Keratinocyte (primary cell): ENCODE data around the gene PLPP4. TPM values are rescaled to one million over a fixed set of nuclear protein-coding genes. Genes with fewer than 3 reads are reported as not detected.

Experiments
- DNase-seq: peaks from one replicate; pipeline ENCODE4 v3.0.0-alpha.2; 2011; ENCODE audit warnings: low read depth, missing footprints, low spot score
- FAIRE-seq: peaks from 2 replicates; lab custom pipeline; 2011; peaks lifted over from hg19 to GRCh38; lab: Jason Lieb, UNC
- H2AFZ ChIP-seq: 2 replicates; pipeline ENCODE4 v1.6.0; 2012; ENCODE audit warnings: low read length, control low read depth, inconsistent platforms; ENCODE audit not compliant: control insufficient read depth
- H3K27ac ChIP-seq: 2 replicates; pipeline ENCODE4 v1.5.1; 2011; ENCODE audit warnings: low read length; ENCODE audit not compliant: control insufficient read depth, insufficient read depth
- H3K27me3 ChIP-seq: 3 replicates; pipeline ENCODE4 v1.6.0; 2011; ENCODE audit warnings: low read length; ENCODE audit not compliant: control insufficient read depth, insufficient read depth; ENCODE audit errors: extremely low read depth
- H3K36me3 ChIP-seq, 2 experiments: 2 replicates in 1 of 2; 3 replicates in 1 of 2; pipeline ENCODE4 v1.5.1; 2011; ENCODE audit warnings: low read length in 2 of 2, mild to moderate bottlenecking in 1 of 2; ENCODE audit not compliant: control insufficient read depth in 2 of 2, insufficient read depth in 2 of 2; ENCODE audit errors: extremely low read depth in 1 of 2
- H3K4me1 ChIP-seq: 3 replicates; pipeline ENCODE4 v1.5.1; 2011; ENCODE audit warnings: low read length; ENCODE audit not compliant: control insufficient read depth, insufficient read depth; ENCODE audit errors: extremely low read depth
- H3K4me2 ChIP-seq: 3 replicates; pipeline ENCODE4 v1.6.0; 2011; ENCODE audit warnings: low read depth, low read length; ENCODE audit not compliant: control insufficient read depth, insufficient read depth; ENCODE audit errors: extremely low read depth
- H3K4me3 ChIP-seq, 3 experiments: fragments of 200-600 bp in 1 of 3; sonication (generic) in 1 of 3; 2 replicates in 2 of 3; 3 replicates in 1 of 3; pipeline ENCODE4 v1.5.1; 2011 to 2016; ENCODE audit warnings: low read length in 3 of 3, mild to moderate bottlenecking in 3 of 3, control low read depth in 2 of 3, inconsistent platforms in 1 of 3, low read depth in 1 of 3, mixed read lengths in 1 of 3, mixed run types in 1 of 3, moderate library complexity in 1 of 3; ENCODE audit not compliant: control insufficient read depth in 2 of 3, insufficient read depth in 2 of 3; ENCODE audit errors: extremely low read depth in 1 of 3
- H3K79me2 ChIP-seq: 2 replicates; pipeline ENCODE4 v1.6.0; 2012; ENCODE audit warnings: low read length; ENCODE audit not compliant: control insufficient read depth, insufficient read depth
- H3K9ac ChIP-seq: 3 replicates; pipeline ENCODE4 v1.6.0; 2011; ENCODE audit warnings: low read length; ENCODE audit not compliant: control insufficient read depth, insufficient read depth; ENCODE audit errors: extremely low read depth
- H3K9me1 ChIP-seq: 3 replicates; pipeline ENCODE4 v1.6.0; 2011; ENCODE audit warnings: low read length; ENCODE audit not compliant: control insufficient read depth, insufficient read depth; ENCODE audit errors: extremely low read depth
- H3K9me3 ChIP-seq: 2 replicates; pipeline ENCODE4 v1.5.1; 2012; ENCODE audit warnings: low read depth, low read length; ENCODE audit not compliant: control insufficient read depth
- H4K20me1 ChIP-seq: 3 replicates; pipeline ENCODE4 v1.6.0; 2011; ENCODE audit warnings: low read length; ENCODE audit not compliant: control insufficient read depth, insufficient read depth; ENCODE audit errors: extremely low read depth
- EZH2 ChIP-seq: IDR thresholded peaks from one replicate; pipeline ENCODE4 v1.6.1; 2012; ENCODE audit warnings: inconsistent platforms, mild to moderate bottlenecking, low read length, moderate library complexity
- dilution Hi-C: fragments of 300-500 bp; cut with MboI; formaldehyde crosslinking; loops from one replicate; pipeline ENCODE4 v1.7.0; 2020; ENCODE audit warnings: low sequenced_read_pairs; ENCODE audit not compliant: extremely low pct_ligation_motif_present
- polyA plus RNA-seq, 5 experiments: library from polyadenylated mRNA; depleted of rRNA in 3 of 5; stranded (reverse) in 3 of 5; stranded (forward) in 1 of 5; unstranded in 1 of 5; fragments of >200 nt; gene quantifications; 1 replicate in 1 of 5; 2 replicates in 3 of 5; 3 replicates in 1 of 5; pipeline versions ENCODE4 v1.2.1 to v1.2.3, GENCODE V29; 2011 to 2012; ENCODE audit warnings: missing spikeins in 2 of 5, low read depth in 1 of 5, low replicate concordance in 1 of 5
- TF ChIP-seq, protein P1 (sequence below), 3 experiments: IDR thresholded peaks in 1 of 3; conservative IDR thresholded peaks in 1 of 3; optimal IDR thresholded peaks in 1 of 3; 2 replicates in 2 of 3; 3 replicates in 1 of 3; pipeline versions ENCODE3 to v1.5.1; 2011; ENCODE audit warnings: low read length in 3 of 3, mild to moderate bottlenecking in 3 of 3, moderate library complexity in 2 of 3, control low read depth in 1 of 3, inconsistent platforms in 1 of 3; ENCODE audit not compliant: insufficient read depth in 2 of 3; ENCODE audit errors: extremely low read depth in 1 of 3

The PLPP4 gene
- polyA plus RNA-seq, 1 donor (not counting 4 experiments of a cell fraction or from before 2014, with no cell fraction given): 0.76 TPM

GRCh38 chr10:120513307-120513796, 56.3 kb downstream of the PLPP4 start:
- no peak for TF ChIP-seq EZH2
- TF ChIP-seq, protein P1, sequence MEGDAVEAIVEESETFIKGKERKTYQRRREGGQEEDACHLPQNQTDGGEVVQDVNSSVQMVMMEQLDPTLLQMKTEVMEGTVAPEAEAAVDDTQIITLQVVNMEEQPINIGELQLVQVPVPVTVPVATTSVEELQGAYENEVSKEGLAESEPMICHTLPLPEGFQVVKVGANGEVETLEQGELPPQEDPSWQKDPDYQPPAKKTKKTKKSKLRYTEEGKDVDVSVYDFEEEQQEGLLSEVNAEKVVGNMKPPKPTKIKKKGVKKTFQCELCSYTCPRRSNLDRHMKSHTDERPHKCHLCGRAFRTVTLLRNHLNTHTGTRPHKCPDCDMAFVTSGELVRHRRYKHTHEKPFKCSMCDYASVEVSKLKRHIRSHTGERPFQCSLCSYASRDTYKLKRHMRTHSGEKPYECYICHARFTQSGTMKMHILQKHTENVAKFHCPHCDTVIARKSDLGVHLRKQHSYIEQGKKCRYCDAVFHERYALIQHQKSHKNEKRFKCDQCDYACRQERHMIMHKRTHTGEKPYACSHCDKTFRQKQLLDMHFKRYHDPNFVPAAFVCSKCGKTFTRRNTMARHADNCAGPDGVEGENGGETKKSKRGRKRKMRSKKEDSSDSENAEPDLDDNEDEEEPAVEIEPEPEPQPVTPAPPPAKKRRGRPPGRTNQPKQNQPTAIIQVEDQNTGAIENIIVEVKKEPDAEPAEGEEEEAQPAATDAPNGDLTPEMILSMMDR (optimal IDR thresholded peaks at IDR 0.05 in 1 of 3, IDR thresholded peaks at IDR 0.05 in 1 of 3, conservative IDR thresholded peaks at IDR 0.05 in 1 of 3; ENCODE audit: extremely low read depth in 1 of 3, insufficient read depth in 2 of 3, low read length in 3 of 3): no peak
- dilution Hi-C loops: no loop called here
- DNase-seq (no peak), FAIRE-seq (no peak)
- Histone ChIP-seq H4K20me1 (no peaks in the 10 kb centered on the region), H3K27me3 (peaks cover 3% of the 10 kb centered on the region), H3K36me3 (no peaks in the 10 kb centered on the region), H3K4me2 (no peak overlapping the region), H3K27ac (no peak overlapping the region), H3K9me3 (no peaks in the 10 kb centered on the region), H3K4me3 (no peak overlapping the region), H3K9me1 (peaks cover 3% of the 10 kb centered on the region), H2AFZ (no peak overlapping the region), H3K4me1 (peaks cover 33% of the 10 kb centered on the region), H3K9ac (no peak overlapping the region), H3K79me2 (no peaks in the 10 kb centered on the region)

GRCh38 chr10:120514035-120514620, 57.1 kb downstream of the PLPP4 start:
- dilution Hi-C loops: no loop called here
- Histone ChIP-seq H3K9ac (no peak overlapping the region), H3K27ac (no peak overlapping the region), H3K27me3 (peaks cover 3% of the 10 kb centered on the region), H3K9me3 (no peaks in the 10 kb centered on the region), H3K79me2 (no peaks in the 10 kb centered on the region), H4K20me1 (no peaks in the 10 kb centered on the region), H3K9me1 (peaks cover 3% of the 10 kb centered on the region), H3K4me1 (peaks cover 25% of the 10 kb centered on the region), H3K36me3 (no peaks in the 10 kb centered on the region), H2AFZ (no peak overlapping the region), H3K4me3 (no peak overlapping the region), H3K4me2 (no peak overlapping the region)
- FAIRE-seq: peak; percentile 5
- DNase-seq: no peak
- TF ChIP-seq EZH2: no peak
- TF ChIP-seq, protein P1 (optimal IDR thresholded peaks at IDR 0.05 in 1 of 3, IDR thresholded peaks at IDR 0.05 in 1 of 3, conservative IDR thresholded peaks at IDR 0.05 in 1 of 3; ENCODE audit: extremely low read depth in 1 of 3, insufficient read depth in 2 of 3, low read length in 3 of 3): no peak
